Testis (tissue), 3 donors: Measurements from ENCODE around the gene PDE4B. TPM values are rescaled to one million over a fixed set of nuclear protein-coding genes. Genes with fewer than 3 reads are reported as not detected.
"Not testable (repeated sequence)": the region's sequence is repeated elsewhere in the genome, so short reads cannot be mapped to it uniquely, and the experiment has no call there.

Source experiments
- DNase-seq: peaks from one replicate; pipeline ENCODE4 v3.0.0-alpha.2; 2019
- H3K27ac ChIP-seq, 2 donors: fragments of 200-600 bp; sonication (generic); one replicate each; pipeline ENCODE4 v1.5.1; 2019
- H3K27me3 ChIP-seq: fragments of 200-600 bp; sonication (generic); one replicate; pipeline ENCODE4 v1.5.1; 2019
- H3K36me3 ChIP-seq: fragments of 200-600 bp; sonication (generic); one replicate; pipeline ENCODE4 v1.5.1; 2017; ENCODE audit warnings: low read depth; ENCODE audit errors: missing control alignments
- H3K4me1 ChIP-seq: fragments of 200-600 bp; sonication (generic); one replicate; pipeline ENCODE4 v1.5.1; 2019
- H3K4me3 ChIP-seq, 2 donors: fragments of 200-600 bp; sonication (generic); one replicate each; pipeline ENCODE4 v1.5.1; 2017 to 2019
- H3K9me3 ChIP-seq: fragments of 200-600 bp; sonication (generic); one replicate; pipeline ENCODE4 v1.5.1; 2017
- POLR2A ChIP-seq: fragments of 450-650 bp; IDR thresholded peaks from one replicate; pipeline ENCODE4 v1.6.1; 2017; ENCODE audit warnings: antibody characterized with exemption, mild to moderate bottlenecking, moderate library complexity
- WGBS, 2 donors: methylation state at CpG; one replicate each; pipeline ENCODE4 v1.1.5; 2018; 5-methylcytosine and 5-hydroxymethylcytosine counted together
- intact Hi-C: fragments of 100-400 bp; cut with DNase I; formaldehyde crosslinking; loops from one replicate; pipeline ENCODE4 v1.15.1; 2023; ENCODE audit warnings: low total_unique reads
- polyA plus RNA-seq: library from polyadenylated mRNA; stranded (reverse); fragments of 350-450 nt; fragmentation: Illumina TruSeq; extraction: RNeasy Lipid Tissue Mini Kit (QIAGEN cat#74804); gene quantifications from one replicate; pipeline ENCODE4 v1.2.3, GENCODE V29; 2014; ENCODE audit warnings: low read depth, low replicate concordance; ENCODE audit not compliant: insufficient read depth
- total RNA-seq, 2 donors: library from RNA; depleted of rRNA; stranded (reverse); fragments of >200 nt; gene quantifications; one replicate each; pipeline ENCODE4 v1.2.3, GENCODE V29; 2016
- TF ChIP-seq, protein P1 (sequence below), 3 experiments: fragments of 450-650 bp in 2 of 3; fragments of 200-600 bp in 1 of 3; sonication (generic) in 1 of 3; IDR thresholded peaks; one replicate each; pipeline ENCODE4 v1.5.1; 2016 to 2019; ENCODE audit warnings: antibody characterized with exemption in 3 of 3, mild to moderate bottlenecking in 2 of 3, moderate library complexity in 1 of 3

The PDE4B gene
- total and polyA plus RNA-seq, 3 donors from 2014 or later, result 11.5 to 16.1 (median 12.4) TPM

DNA sequence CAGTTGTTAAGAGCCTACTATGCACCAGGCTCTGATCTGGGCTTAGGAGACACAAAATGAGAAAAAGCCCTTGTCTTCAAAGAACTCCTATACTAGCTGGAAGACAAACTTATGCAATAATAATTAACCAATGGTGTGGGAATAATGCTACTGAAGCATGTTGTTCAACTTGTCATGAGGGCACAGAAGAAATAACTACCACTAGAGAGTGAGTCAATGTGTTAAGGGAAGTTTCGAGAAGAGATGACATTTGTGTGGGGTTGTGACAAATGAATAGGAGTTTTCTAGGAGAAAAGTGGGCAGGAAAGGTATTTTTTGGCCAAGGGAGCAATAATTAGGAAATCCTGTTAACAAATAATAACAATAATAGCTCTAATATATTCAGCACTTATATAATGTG is 205.0 kb downstream of the PDE4B start:
- H3K9me3 ChIP-seq, result no peaks in the 10 kb centered on the region
- intact Hi-C loops, result no loop called here
- DNase-seq, result no peak
- H3K36me3 ChIP-seq, result no peaks in the 10 kb centered on the region
- no peaks in the 10 kb centered on the region for H3K27me3 ChIP-seq
- no peak overlapping the region for H3K4me3 ChIP-seq
- TF ChIP-seq POLR2A, result no peak
- TF ChIP-seq, protein P1, sequence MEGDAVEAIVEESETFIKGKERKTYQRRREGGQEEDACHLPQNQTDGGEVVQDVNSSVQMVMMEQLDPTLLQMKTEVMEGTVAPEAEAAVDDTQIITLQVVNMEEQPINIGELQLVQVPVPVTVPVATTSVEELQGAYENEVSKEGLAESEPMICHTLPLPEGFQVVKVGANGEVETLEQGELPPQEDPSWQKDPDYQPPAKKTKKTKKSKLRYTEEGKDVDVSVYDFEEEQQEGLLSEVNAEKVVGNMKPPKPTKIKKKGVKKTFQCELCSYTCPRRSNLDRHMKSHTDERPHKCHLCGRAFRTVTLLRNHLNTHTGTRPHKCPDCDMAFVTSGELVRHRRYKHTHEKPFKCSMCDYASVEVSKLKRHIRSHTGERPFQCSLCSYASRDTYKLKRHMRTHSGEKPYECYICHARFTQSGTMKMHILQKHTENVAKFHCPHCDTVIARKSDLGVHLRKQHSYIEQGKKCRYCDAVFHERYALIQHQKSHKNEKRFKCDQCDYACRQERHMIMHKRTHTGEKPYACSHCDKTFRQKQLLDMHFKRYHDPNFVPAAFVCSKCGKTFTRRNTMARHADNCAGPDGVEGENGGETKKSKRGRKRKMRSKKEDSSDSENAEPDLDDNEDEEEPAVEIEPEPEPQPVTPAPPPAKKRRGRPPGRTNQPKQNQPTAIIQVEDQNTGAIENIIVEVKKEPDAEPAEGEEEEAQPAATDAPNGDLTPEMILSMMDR (IDR thresholded peaks at IDR 0.05), result no peak
- H3K27ac ChIP-seq, result no peak overlapping the region
- no peaks in the 10 kb centered on the region for H3K4me1 ChIP-seq
- WGBS, 2 donors, result 95 to 100% methylated on average over 1 of the region's 1 CpG

DNA sequence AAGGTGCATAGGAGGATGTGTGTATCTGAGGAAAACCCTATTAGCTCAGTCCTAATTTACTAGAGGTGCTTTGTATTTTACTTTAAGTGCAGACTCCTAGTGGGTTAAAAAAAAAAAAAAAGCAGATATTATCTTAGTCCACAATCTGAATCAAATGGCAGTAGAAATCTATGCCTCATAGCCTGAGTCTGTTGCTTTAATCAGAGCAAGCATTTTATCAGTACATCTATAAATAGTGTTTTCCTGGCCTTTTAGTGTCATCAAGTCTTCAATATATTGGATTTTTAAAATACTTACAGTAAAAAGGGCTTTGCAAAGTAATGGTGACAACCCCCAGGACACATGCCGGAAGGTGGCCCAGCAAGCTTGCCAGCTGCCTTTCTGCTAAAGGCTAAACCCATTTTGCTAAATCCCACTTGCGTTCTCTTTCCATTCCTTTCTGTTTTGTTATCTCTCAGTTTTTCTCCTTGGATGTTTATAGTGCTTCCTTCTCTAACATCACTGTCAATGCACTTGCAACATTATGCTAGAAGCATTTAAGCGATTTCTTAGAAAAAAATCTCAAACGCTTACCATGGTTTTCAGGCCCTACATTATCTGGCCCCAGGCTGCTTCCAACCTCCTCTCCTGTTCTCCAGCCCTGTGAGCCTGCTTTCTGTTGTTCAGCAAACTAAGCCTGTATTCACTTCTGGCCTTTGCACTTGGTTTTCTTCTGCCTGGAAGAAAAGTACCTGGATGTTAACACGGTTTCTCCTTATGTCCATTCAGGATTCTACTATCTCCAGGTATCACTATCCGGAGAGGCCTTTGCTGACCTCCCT is 206.3 kb downstream of the PDE4B start:
- WGBS, 2 donors, result 92 to 94% methylated on average over 6 of the region's 6 CpGs
- TF ChIP-seq, protein P1 (IDR thresholded peaks at IDR 0.05), result no peak
- TF ChIP-seq POLR2A, result no peak
- Histone ChIP-seq H3K4me1 (no peaks in the 10 kb centered on the region), H3K27me3 (no peaks in the 10 kb centered on the region), H3K36me3 (no peaks in the 10 kb centered on the region), H3K4me3 (no peak overlapping the region), H3K9me3 (no peaks in the 10 kb centered on the region), H3K27ac (no peak overlapping the region)
- intact Hi-C loops, result no loop called here
- no peak for DNase-seq

DNA sequence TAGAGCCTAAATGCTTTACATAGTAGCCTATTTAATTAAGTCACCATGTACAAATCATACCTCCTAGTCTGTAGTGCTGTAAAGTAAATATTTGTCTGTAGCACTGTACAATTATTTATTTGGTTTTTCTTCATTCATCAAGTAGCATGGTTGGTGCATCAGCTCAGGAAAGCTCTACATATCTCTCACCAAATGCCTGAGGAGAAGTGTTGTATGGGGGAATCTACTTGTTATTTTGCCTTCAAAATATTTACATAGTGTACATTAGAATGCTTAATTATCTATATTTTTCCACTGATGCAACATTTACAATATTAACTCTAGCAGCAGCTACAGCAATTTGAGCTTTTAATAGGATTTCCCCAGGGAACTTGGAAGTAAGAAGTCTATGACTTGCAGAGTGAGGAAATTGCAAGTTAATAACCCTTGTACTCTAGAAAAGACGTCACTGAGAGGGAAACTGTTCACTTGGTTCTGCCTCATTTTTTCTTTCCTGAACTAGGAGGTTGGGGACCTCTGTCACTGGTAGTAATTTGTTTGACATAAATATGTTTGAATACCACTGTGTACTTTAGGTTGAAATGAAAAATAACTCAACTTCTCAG is 207.4 kb downstream of the PDE4B start:
- Histone ChIP-seq H3K27ac (no peak overlapping the region), H3K27me3 (no peaks in the 10 kb centered on the region), H3K4me1 (no peaks in the 10 kb centered on the region), H3K9me3 (no peaks in the 10 kb centered on the region), H3K4me3 (no peak overlapping the region), H3K36me3 (no peaks in the 10 kb centered on the region)
- TF ChIP-seq, protein P1 (IDR thresholded peaks at IDR 0.05), result no peak
- no peak for TF ChIP-seq POLR2A
- DNase-seq, result no peak
- WGBS, 2 donors, result 38 to 53% methylated on average over 1 of the region's 1 CpG
- intact Hi-C loops, result no loop called here

DNA sequence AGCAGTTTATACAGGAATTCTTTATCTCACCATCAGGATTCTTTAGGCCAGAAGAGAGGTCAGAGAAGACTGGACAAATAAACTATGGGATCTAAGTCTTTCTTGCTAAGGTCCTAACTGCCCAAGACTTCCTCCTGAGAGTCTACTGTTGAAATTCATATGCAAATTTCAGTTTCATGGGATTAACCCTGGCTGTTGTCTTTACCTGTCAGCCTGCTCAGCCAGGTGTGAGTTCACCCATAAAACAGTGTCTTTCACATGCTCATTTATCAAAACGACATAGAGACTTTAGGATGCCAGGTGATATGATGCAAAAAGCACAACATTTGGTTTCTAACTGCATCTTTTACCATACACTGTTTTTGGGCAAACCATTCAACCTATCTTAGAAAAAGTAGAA is 211.0 kb downstream of the PDE4B start:
- 21 to 31% methylated on average over 1 of the region's 1 CpG for WGBS, 2 donors
- no peaks in the 10 kb centered on the region for H3K9me3 ChIP-seq
- intact Hi-C loops, result no loop called here
- H3K4me1 ChIP-seq, result no peaks in the 10 kb centered on the region
- H3K27ac ChIP-seq, result no peak overlapping the region
- no peaks in the 10 kb centered on the region for H3K36me3 ChIP-seq
- no peaks in the 10 kb centered on the region for H3K27me3 ChIP-seq
- H3K4me3 ChIP-seq, result no peak overlapping the region
- TF ChIP-seq POLR2A, result no peak
- no peak for DNase-seq

DNA sequence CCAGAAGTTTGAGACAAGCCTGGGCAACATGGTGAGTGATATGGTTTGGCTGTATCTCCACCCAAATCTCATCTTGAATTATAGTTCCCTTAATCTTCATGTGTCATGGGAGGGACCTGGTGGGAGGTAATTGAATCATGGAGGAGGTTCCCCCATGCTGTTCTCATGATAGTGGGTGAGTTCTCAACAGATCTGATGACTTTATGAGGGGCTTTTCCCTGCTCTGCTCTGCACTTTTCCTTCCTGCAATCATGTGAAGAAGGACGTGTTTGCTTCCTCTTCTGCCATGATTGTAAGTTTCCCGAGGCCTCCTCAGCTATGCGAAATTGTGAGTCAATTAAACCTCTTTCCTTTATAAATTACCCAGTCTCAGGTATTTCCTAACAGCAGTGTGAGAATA is 213.8 kb downstream of the PDE4B start:
- intact Hi-C loops, H3K4me1 ChIP-seq, H3K36me3 ChIP-seq, H3K27me3 ChIP-seq, DNase-seq, H3K27ac ChIP-seq, H3K9me3 ChIP-seq, H3K4me3 ChIP-seq: not testable (repeated sequence)
- 79 to 91% methylated on average over 3 of the region's 3 CpGs for WGBS, 2 donors
